CD8-positive, alpha-beta memory T cell (primary cell): ENCODE measurements around the gene ZBED4. TPM values are rescaled to one million over a fixed set of nuclear protein-coding genes. Genes with fewer than 3 reads are reported as not detected.

Experiments
- CTCF ChIA-PET: fragments of 350-600 bp; sonication (Branson Sonifier 250); formaldehyde crosslinking; loops from one replicate; lab custom pipeline; 2021; ENCODE audit warnings: antibody characterized with exemption; lab: Charles Lee
- POLR2A ChIA-PET: fragments of 350-600 bp; sonication (Branson Sonifier 250); formaldehyde crosslinking; loops from one replicate; lab custom pipeline; 2021; ENCODE audit warnings: antibody characterized with exemption; lab: Charles Lee
- DNase-seq, 5 donors: peaks; one replicate each; pipeline versions ENCODE4 v3.0.0 to v3.0.0-alpha.2; 2020 to 2022; ENCODE audit warnings: mixed read lengths in 1 of 5
- H3K27ac ChIP-seq: one replicate; pipeline ENCODE4 v1.7.0; 2013; ENCODE audit warnings: low read depth, mild to moderate bottlenecking, low read length, moderate library complexity
- H3K27me3 ChIP-seq: 2 replicates; pipeline ENCODE4 v1.7.0; 2013; ENCODE audit warnings: low read length, mild to moderate bottlenecking; ENCODE audit not compliant: insufficient read depth, poor library complexity, severe bottlenecking
- H3K36me3 ChIP-seq: 2 replicates; pipeline ENCODE4 v1.7.0; 2013; ENCODE audit warnings: mild to moderate bottlenecking, low read length, moderate library complexity; ENCODE audit not compliant: insufficient read depth
- H3K4me1 ChIP-seq: 2 replicates; pipeline ENCODE4 v1.7.0; 2013; ENCODE audit warnings: mild to moderate bottlenecking, low read length, moderate library complexity; ENCODE audit not compliant: insufficient read depth
- H3K4me3 ChIP-seq: 2 replicates; pipeline ENCODE4 v1.7.0; 2013; ENCODE audit warnings: mild to moderate bottlenecking, low read length
- H3K9me3 ChIP-seq: 2 replicates; pipeline ENCODE4 v1.7.0; 2013; ENCODE audit warnings: mild to moderate bottlenecking, low read length
- H3K27ac Mint-ChIP-seq, 8 donors: one replicate each; pipeline ENCODE4 v1.8.0; 2020 to 2021; ENCODE audit warnings: mixed read lengths in 8 of 8, mild to moderate bottlenecking in 6 of 8, inconsistent platforms in 3 of 8, moderate library complexity in 3 of 8
- H3K27me3 Mint-ChIP-seq, 2 donors: one replicate each; pipeline ENCODE4 v1.8.0; 2020 to 2021; ENCODE audit warnings: mixed read lengths in 2 of 2, mild to moderate bottlenecking in 1 of 2, moderate library complexity in 1 of 2
- H3K36me3 Mint-ChIP-seq, 3 donors: one replicate each; pipeline ENCODE4 v1.8.0; 2020 to 2021; ENCODE audit warnings: mixed read lengths in 3 of 3, inconsistent platforms in 1 of 3, mild to moderate bottlenecking in 1 of 3
- H3K4me1 Mint-ChIP-seq, 3 donors: one replicate each; pipeline ENCODE4 v1.8.0; 2020 to 2021; ENCODE audit warnings: mixed read lengths in 3 of 3, inconsistent platforms in 1 of 3, mild to moderate bottlenecking in 1 of 3
- H3K4me3 Mint-ChIP-seq, 7 donors: one replicate each; pipeline ENCODE4 v1.8.0; 2020 to 2021; ENCODE audit warnings: mixed read lengths in 7 of 7, mild to moderate bottlenecking in 6 of 7, moderate library complexity in 4 of 7, inconsistent platforms in 2 of 7
- H3K9me3 Mint-ChIP-seq, 5 donors: one replicate each; pipeline ENCODE4 v1.8.0; 2020 to 2022; ENCODE audit warnings: mixed read lengths in 5 of 5, mild to moderate bottlenecking in 3 of 5, moderate library complexity in 2 of 5, inconsistent platforms in 1 of 5
- polyA plus RNA-seq: library from polyadenylated mRNA; unstranded; fragments of 300-500 nt; fragmentation: Illumina TruSeq; gene quantifications from one replicate; pipeline ENCODE4 v1.2.3, GENCODE V29; 2021
- total RNA-seq, 2 experiments: library from RNA; stranded (reverse); gene quantifications; one replicate each; pipeline ENCODE4 v1.2.3, GENCODE V29; 2021

The ZBED4 gene
- total and polyA plus RNA-seq, 3 experiments from 2014 or later, result 11.1 to 24.3 (median 24.2) TPM

- H3K27me3 ChIP-seq, result no peaks in the 10 kb centered on the region
- POLR2A ChIA-PET, result interaction anchor here (0.5 to 1.7 kb wide), 3 partner anchors 64 to 131 kb away, joined by 3 to 4 read pairs (median 3); no protein-coding TSS in a partner anchor
- H3K27me3 Mint-ChIP-seq, result no peaks in the 10 kb centered on the region
- peak overlapping the region; percentile 78 for H3K4me3 ChIP-seq
- H3K9me3 ChIP-seq, result no peaks in the 10 kb centered on the region
- H3K4me1 ChIP-seq, result peaks cover 18% of the 10 kb centered on the region
- CTCF ChIA-PET, result no interaction called here
- DNase-seq, result no peak
- peak overlapping the region; percentile 6 for H3K27ac ChIP-seq
- H3K36me3 ChIP-seq, result no peaks in the 10 kb centered on the region
- H3K27ac Mint-ChIP-seq, result peak overlapping the region in 6 of 8 donors; percentile 26 to 77 (median 70)
- peaks cover 23 to 43% (median 25%) of the 10 kb centered on the region in 3 donors for H3K4me1 Mint-ChIP-seq
- H3K36me3 Mint-ChIP-seq, result peaks cover 0 to 20% (median 2%) of the 10 kb centered on the region in 3 donors
- H3K4me3 Mint-ChIP-seq, result peak overlapping the region; percentile 73 to 91 (median 83)
- H3K9me3 Mint-ChIP-seq, result no peaks in the 10 kb centered on the region
These were observed 65.6 kb downstream of the ZBED4 start for GRCh38 chr22:49918911-49919881.

GRCh38 chr22:49920859-49921258 is 67.2 kb downstream of the ZBED4 start:
- POLR2A ChIA-PET, result no interaction called here
- H3K4me1 ChIP-seq, result peaks cover 28% of the 10 kb centered on the region
- Mint-ChIP-seq H3K9me3 (no peaks in the 10 kb centered on the region), H3K4me1 (peaks cover 29 to 50% (median 33%) of the 10 kb centered on the region in 3 donors), H3K36me3 (peaks cover 0 to 17% (median 3%) of the 10 kb centered on the region in 3 donors), H3K27me3 (no peaks in the 10 kb centered on the region), H3K27ac (peak overlapping the region in 4 of 8 donors; percentile 35 to 74 (median 52)), H3K4me3 (peak overlapping the region in 5 of 7 donors; percentile 18 to 61 (median 35))
- no peaks in the 10 kb centered on the region for H3K36me3 ChIP-seq
- H3K27me3 ChIP-seq, result no peaks in the 10 kb centered on the region
- CTCF ChIA-PET, result no interaction called here
- no peaks in the 10 kb centered on the region for H3K9me3 ChIP-seq
- no peak overlapping the region for H3K27ac ChIP-seq
- DNase-seq, result no peak
- no peak overlapping the region for H3K4me3 ChIP-seq

GRCh38 chr22:49921508-49922278 is 68.0 kb downstream of the ZBED4 start:
- DNase-seq, result no peak
- Histone ChIP-seq H3K36me3 (no peaks in the 10 kb centered on the region), H3K9me3 (no peaks in the 10 kb centered on the region), H3K27ac (no peak overlapping the region), H3K4me3 (no peak overlapping the region), H3K4me1 (peaks cover 30% of the 10 kb centered on the region), H3K27me3 (no peaks in the 10 kb centered on the region)
- Mint-ChIP-seq H3K36me3 (peaks cover 0 to 17% (median 3%) of the 10 kb centered on the region in 3 donors), H3K4me1 (peaks cover 34 to 50% (median 37%) of the 10 kb centered on the region in 3 donors), H3K27me3 (no peaks in the 10 kb centered on the region), H3K27ac (peak overlapping the region in 2 of 8 donors; percentile 65 to 67), H3K9me3 (no peaks in the 10 kb centered on the region), H3K4me3 (peak overlapping the region in 2 of 7 donors; percentile 44 to 79)
- CTCF ChIA-PET, result interaction anchor here (1.1 kb wide), 1 partner anchor 9 kb away, joined by 3 read pairs; no protein-coding TSS in a partner anchor
- POLR2A ChIA-PET, result no interaction called here

- H3K36me3 ChIP-seq, result no peaks in the 10 kb centered on the region
- POLR2A ChIA-PET, result no interaction called here
- DNase-seq, result no peak
- Mint-ChIP-seq H3K27ac (peak overlapping the region in 1 of 8 donors; percentile 35), H3K9me3 (no peaks in the 10 kb centered on the region), H3K4me3 (peak overlapping the region in 2 of 7 donors; percentile 68 to 79), H3K27me3 (no peaks in the 10 kb centered on the region), H3K36me3 (peaks cover 0 to 17% (median 3%) of the 10 kb centered on the region in 3 donors), H3K4me1 (peaks cover 29 to 49% (median 32%) of the 10 kb centered on the region in 3 donors)
- H3K27me3 ChIP-seq, result no peaks in the 10 kb centered on the region
- no peaks in the 10 kb centered on the region for H3K9me3 ChIP-seq
- H3K4me1 ChIP-seq, result peaks cover 22% of the 10 kb centered on the region
- no peak overlapping the region for H3K4me3 ChIP-seq
- CTCF ChIA-PET, result no interaction called here
- no peak overlapping the region for H3K27ac ChIP-seq
These were observed 68.8 kb downstream of the ZBED4 start for GRCh38 chr22:49922484-49922883.

GRCh38 chr22:49922926-49923325 is 69.3 kb downstream of the ZBED4 start:
- ChIA-PET CTCF (no interaction called here), POLR2A (no interaction called here)
- Histone ChIP-seq H3K4me3 (no peak overlapping the region), H3K27me3 (no peaks in the 10 kb centered on the region), H3K27ac (no peak overlapping the region), H3K4me1 (peaks cover 22% of the 10 kb centered on the region), H3K9me3 (no peaks in the 10 kb centered on the region), H3K36me3 (no peaks in the 10 kb centered on the region)
- peak overlapping the region in 1 of 7 donors; percentile 76 for H3K4me3 Mint-ChIP-seq
- no peaks in the 10 kb centered on the region for H3K9me3 Mint-ChIP-seq
- no peaks in the 10 kb centered on the region for H3K27me3 Mint-ChIP-seq
- peaks cover 26 to 47% (median 30%) of the 10 kb centered on the region in 3 donors for H3K4me1 Mint-ChIP-seq
- peak overlapping the region in 2 of 8 donors; percentile 78 to 93 for H3K27ac Mint-ChIP-seq
- DNase-seq, result no peak
- peaks cover 0 to 16% (median 3%) of the 10 kb centered on the region in 3 donors for H3K36me3 Mint-ChIP-seq

GRCh38 chr22:49923445-49923844 is 69.8 kb downstream of the ZBED4 start:
- Histone ChIP-seq H3K4me1 (peaks cover 22% of the 10 kb centered on the region), H3K27ac (no peak overlapping the region), H3K9me3 (no peaks in the 10 kb centered on the region), H3K4me3 (no peak overlapping the region), H3K27me3 (no peaks in the 10 kb centered on the region), H3K36me3 (no peaks in the 10 kb centered on the region)
- CTCF ChIA-PET, result no interaction called here
- H3K36me3 Mint-ChIP-seq, result peaks cover 0 to 16% (median 3%) of the 10 kb centered on the region in 3 donors
- POLR2A ChIA-PET, result no interaction called here
- no peak for DNase-seq
- peak overlapping the region in 1 of 7 donors; percentile 76 for H3K4me3 Mint-ChIP-seq
- H3K9me3 Mint-ChIP-seq, result no peaks in the 10 kb centered on the region
- H3K27ac Mint-ChIP-seq, result peak overlapping the region in 4 of 8 donors; percentile 22 to 93 (median 73)
- H3K27me3 Mint-ChIP-seq, result no peaks in the 10 kb centered on the region
- peaks cover 26 to 47% (median 30%) of the 10 kb centered on the region in 3 donors for H3K4me1 Mint-ChIP-seq

GRCh38 chr22:49924113-49924833 is 70.6 kb downstream of the ZBED4 start:
- H3K4me3 ChIP-seq, result no peak overlapping the region
- ChIA-PET POLR2A (no interaction called here), CTCF (no interaction called here)
- H3K9me3 Mint-ChIP-seq, result no peaks in the 10 kb centered on the region
- no peaks in the 10 kb centered on the region for H3K9me3 ChIP-seq
- peaks cover 18% of the 10 kb centered on the region for H3K4me1 ChIP-seq
- H3K27me3 Mint-ChIP-seq, result no peaks in the 10 kb centered on the region
- H3K4me3 Mint-ChIP-seq, result peak overlapping the region in 2 of 7 donors; percentile 65 to 76
- DNase-seq, result no peak
- H3K27ac Mint-ChIP-seq, result peak overlapping the region in 6 of 8 donors; percentile 46 to 93 (median 82)
- H3K36me3 Mint-ChIP-seq, result peaks cover 0 to 16% (median 3%) of the 10 kb centered on the region in 3 donors
- H3K36me3 ChIP-seq, result no peaks in the 10 kb centered on the region
- peaks cover 26 to 44% (median 30%) of the 10 kb centered on the region in 3 donors for H3K4me1 Mint-ChIP-seq
- no peaks in the 10 kb centered on the region for H3K27me3 ChIP-seq
- H3K27ac ChIP-seq, result no peak overlapping the region
